NCI-H2029 treated with DMSO at 0.1 percent for 48 hours (cell line): Measurements from ENCODE around the gene SLC22A4.
A peak's percentile ranks its signal among the peaks of the same experiment; 100 is the strongest.

Source experiments
- DNase-seq: peaks from one replicate; lab custom pipeline; 2025; lab: John Stamatoyannopoulos, UW

The SLC22A4 gene

GRCh38 chr5:132262882-132263547, 31.2 kb upstream of the SLC22A4 start:
- DNase-seq = no peak

DNA sequence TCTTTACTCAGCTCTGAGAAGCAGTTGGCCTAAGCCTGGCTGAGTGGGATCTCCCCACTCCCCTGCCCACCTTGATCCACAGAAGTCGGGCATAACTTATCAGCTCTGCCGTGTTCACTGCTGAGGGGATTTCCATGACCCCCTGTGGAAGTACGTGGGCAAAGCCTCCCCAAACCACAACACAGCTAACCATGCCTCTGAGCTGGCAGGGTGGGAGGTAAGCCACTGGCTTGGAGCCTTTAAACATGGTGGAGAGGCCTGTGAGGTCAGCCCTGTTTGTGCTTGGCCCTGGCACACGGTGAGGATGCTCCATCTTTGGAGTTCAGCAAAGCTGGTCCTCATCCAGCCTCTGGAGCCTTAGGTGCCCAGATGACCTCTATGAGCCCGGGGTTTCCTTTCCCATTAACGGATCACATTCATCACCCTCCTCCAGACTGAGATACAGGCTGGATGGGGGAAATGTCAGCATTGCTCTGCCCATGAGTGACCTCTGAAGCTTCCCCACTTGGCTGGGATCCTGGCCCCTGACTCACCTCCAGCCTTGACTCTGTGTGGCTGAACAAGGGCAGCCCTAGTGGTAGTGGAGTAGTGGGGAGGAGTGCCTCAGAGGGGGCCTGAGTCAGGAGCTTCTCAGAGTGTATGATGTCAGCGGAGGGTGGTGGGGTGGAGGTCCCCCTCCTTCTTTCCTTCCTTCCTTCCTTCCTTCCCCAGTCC, 30.5 kb upstream of the SLC22A4 start:
- no peak for DNase-seq

GRCh38 chr5:132264546-132265335, 29.5 kb upstream of the SLC22A4 start:
- DNase-seq = no peak

DNA sequence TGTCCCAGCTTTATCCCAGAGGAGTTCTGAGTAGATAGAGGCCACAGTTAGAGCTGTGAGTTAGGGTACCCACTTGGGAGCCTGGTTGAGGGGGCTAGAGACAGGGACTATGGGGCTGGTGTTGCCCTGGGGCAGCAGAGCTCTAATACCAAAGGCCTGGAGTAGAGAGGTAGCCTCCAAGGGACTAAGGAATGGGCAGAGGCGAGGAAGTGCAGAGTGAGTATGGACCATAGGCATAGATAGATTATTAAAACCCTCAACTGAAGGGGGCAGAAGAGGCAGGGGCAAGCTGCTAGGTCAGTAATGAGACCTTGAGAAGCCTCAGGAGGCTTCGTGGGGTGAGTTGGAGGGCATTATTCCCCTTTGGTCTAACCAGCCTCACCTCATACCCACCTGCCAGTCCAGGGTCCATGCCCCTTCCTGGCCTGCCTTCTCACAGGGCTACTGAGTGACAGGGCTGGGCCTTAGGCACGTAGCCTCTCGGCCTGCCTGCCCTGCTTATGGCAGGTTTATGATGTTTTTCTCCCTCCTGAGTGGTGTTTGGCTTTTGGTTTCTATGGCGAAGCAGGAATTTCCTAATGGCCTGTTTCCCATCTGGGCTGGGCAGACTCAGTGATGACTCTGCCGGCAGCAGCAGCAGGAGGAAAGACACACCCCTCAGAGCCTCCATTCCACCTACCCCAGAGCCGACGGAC, 28.7 kb upstream of the SLC22A4 start:
- no peak for DNase-seq

- no peak for DNase-seq
Observed at GRCh38 chr5:132266031-132266835, 28.0 kb upstream of the SLC22A4 start.

DNA sequence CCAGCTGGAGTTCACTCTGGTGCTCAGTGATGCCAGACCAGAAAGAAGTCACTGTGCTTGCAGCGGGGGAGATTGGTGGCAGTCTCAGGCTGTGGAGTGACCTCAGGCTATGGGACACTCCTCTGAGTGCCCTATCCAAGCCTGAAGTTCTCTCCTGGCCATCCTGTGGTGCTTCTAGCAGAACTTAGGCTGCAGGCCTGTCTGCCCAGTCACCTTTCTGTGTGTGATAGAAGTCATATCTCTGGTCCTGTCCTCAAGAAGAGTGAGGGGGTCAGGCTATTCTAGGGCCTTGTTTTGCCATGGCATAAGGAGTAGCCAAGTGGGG, 27.4 kb upstream of the SLC22A4 start:
- DNase-seq = no peak

DNA sequence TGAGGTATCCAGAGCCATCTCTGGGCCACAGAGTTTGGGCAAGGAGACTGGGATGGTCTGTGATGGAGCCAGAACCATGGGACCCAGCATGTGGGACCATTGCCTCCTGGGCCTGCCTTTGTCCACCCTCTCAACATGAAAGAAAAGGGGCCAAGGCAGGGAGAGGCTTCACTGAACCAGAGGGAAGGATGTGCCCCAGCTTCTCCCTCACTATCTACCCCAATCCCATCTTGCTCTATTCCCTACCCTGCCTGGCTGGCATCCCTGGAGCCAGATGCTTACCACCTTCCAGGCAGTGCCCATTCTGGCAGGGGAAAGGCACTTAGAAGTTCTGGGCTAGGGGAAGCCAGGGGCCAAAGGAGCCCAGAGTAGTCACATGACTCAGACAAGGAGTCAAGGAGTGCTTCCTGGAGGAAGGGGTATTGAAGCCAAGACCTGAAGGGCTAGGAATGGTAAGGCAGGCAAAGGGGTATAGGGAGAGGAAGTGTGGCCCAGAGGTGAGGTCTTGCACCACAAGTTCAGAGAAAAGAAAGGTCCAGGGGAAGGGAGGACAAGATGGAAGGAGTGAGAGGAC, 26.9 kb upstream of the SLC22A4 start:
- no peak for DNase-seq

GRCh38 chr5:132267931-132268768, 26.0 kb upstream of the SLC22A4 start:
- DNase-seq = no peak

GRCh38 chr5:132268769-132269551, 25.2 kb upstream of the SLC22A4 start:
- no peak for DNase-seq

- DNase-seq = no peak
Observed at GRCh38 chr5:132269635-132270334, 24.4 kb upstream of the SLC22A4 start.

GRCh38 chr5:132270335-132270665, 23.9 kb upstream of the SLC22A4 start:
- DNase-seq = no peak

DNA sequence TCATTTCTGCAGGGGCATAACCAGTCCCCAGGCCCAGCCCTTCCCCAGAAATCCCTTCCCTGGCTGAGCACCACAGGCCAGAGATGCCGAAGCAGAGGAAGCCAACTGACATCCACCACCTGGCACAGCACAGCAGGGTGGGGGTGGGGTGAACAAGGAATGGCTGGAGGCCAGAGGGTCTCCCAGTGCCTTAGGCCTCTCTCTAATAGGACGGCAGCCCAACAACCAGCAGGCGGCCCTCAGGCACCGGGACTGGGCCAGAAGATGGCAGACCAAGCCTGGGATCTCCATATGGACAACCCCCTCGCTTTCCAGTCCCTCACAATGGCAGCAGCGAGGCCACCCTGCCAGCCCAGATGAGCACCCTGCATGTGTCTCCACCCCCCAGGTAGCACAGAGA, 23.5 kb upstream of the SLC22A4 start:
- DNase-seq = no peak

DNA sequence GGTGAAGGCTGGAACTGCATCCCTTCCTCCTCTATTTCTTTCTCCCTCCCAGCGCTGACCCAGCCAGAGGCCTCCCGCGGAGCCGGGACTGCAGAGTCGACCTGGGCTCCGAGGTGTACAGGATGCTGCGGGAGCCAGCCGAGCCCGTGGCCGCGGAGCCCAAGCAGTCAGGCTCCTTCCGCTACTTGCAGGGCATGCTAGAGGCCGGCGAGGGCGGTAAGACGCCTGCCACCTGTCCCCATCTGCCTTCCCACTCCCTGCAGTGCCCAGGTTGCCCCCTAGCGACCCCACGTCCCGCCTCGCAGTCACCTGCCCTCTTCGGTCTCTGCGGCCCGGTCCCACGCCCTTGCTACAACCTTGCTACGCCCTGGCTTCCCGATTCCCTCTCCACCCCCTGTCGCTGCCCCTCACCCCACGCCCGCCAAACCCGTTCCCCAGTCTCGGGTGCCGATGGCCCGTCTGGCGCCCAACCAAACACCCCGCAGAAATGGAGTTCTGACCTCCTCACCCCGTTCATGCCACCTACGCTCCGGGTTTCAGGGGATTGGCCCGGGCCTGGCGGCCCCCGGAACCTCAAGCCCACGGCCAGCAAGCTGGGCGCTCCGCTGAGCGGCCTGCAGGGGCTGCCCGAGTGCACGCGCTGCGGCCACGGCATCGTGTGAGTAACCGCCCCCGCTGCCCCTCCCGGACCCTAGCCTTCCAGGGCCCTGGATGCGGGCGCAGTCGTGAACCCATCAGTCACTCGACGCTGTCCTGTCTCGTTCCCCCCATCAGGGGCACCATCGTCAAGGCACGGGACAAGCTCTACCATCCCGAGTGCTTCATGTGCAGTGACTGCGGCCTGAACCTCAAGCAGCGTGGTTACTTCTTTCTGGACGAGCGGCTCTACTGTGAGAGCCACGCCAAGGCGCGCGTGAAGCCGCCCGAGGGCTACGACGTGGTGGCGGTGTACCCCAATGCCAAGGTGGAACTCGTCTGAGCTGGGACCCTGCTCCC, 22.6 kb upstream of the SLC22A4 start:
- no peak for DNase-seq

DNA sequence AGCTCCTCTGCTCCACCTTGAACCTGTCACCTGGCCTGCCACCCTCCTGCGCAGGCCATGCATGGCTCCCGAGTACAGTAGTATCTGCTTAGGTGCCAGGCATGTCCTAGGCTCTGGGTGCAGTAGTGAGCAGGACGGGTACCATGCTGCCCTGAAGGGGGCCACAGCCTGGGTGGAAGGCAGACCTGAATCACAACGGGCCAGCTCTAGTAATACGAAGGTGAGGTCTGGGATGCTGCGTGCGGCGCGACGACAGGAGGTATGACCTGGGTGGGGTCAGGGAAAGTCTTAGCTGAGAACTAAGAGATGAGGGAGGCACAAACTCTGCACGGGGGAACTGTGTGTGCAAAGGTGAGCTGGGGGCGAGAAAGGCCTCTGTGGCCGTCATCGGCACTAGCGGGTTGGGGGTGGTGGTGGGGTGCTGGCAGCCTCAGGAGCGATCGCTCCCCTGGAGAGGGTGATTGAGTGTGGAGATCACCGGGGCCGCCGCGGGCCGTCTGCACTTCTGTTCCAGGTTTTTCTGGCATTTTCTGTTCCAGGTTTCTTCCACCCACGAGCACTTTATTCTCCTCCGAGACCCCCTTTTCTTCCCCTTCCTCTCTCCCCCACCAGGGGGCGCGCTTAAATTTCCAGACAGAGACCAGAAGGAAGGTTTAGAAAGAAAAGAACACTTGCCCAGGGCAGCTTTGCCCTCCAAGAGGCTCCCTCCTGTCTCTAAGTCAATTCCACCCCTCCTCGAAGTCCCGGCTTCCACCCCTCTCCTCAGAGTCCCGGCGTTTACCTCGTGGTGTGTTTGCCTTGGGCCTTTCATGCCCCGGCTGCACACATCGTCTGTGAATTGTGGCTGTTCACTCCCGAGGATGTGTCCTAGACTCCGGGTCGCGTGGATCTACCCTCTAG, 21.6 kb upstream of the SLC22A4 start:
- DNase-seq = peak; percentile 43

DNA sequence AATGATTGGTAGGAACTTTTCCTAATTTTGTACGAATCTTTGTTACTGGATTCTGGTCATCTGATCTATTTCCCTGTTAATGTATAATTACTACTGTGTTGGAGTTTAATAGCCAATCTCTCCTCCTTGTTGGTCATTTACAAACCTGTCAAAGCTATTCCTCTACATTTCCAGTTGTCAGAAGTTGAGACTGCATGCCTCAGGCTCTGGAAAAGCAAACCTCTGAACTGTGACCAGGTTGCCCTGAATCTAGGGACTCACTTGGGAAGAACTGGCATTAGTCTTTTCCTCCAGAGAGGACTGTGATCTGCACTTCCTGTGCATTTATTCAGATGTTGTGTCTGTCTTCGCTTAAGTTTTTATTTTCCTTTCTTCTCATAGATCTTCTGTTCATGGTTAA, 20.6 kb upstream of the SLC22A4 start:
- no peak for DNase-seq

DNA sequence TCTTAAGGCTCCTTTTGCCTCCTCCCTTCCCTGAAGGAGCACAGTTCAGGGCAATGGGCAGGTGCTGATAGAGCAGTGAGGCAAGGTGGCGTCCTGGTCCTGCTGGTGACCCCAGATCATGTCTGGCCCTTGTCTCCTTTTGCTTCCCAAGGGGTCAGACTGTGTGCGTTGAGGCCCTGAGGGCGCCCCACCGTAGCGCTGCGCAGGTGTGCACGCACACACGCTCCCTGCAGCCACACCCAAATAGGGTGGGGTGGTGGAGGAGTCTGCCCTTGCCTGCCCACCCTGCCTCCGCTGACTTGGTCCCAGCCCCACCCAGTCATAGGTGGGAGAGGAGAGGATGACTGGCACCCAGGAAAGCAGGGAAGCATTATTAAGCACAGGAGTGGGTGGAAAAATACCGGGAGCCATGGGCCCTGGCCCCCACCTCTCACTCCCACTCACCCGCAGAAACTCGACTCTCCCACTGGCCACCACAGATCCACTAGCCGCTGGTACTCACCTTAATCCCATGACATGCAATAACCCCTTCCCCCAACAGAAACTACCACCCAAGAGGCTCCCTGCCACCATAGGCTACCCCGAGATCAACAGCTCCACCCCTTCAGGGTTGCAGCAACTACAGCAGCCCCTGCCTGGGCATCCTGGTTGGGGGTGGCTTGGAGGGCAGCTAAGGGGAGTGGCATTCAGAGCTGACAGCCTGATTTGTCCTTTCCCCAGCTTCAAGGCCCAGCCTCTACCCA, 20.0 kb upstream of the SLC22A4 start:
- DNase-seq = no peak
